ENCODE measurements around the gene TP73. TPM values are rescaled to one million over a fixed set of nuclear protein-coding genes. Genes with fewer than 3 reads are reported as not detected.

Gene TP73
- total RNA-seq, 1 experiment from 2014 or later = 2.6 TPM

DNA sequence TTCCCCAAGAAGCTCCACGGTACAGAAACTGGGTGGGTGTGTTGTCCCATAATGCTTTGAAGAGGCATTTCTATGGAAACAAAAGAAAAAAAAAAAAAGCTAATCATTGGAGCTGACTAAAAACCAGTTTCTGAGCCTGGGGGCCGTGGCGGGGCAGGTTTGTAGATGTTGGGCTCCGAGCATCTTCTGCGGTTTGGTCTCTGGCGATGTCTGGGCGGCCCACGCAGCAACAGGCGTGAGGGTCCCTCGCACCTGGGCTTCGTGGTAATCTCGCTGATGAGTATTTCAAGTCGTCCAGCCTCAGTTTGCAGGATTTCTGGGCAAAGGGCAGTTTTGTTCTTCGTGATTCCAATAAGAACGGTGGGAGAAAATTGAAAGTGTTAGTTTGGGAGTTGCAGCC, 6.8 kb downstream of the TP73 start:
- TF ChIP-seq EZH2 (IDR thresholded peaks at IDR 0.05; ENCODE audit: low read length, unreplicated experiment) (no peak), EZH2phosphoT487 (IDR thresholded peaks at IDR 0.05; ENCODE audit: borderline replicate concordance, low read length) (no peak)
- TF ChIP-seq, protein P1, sequence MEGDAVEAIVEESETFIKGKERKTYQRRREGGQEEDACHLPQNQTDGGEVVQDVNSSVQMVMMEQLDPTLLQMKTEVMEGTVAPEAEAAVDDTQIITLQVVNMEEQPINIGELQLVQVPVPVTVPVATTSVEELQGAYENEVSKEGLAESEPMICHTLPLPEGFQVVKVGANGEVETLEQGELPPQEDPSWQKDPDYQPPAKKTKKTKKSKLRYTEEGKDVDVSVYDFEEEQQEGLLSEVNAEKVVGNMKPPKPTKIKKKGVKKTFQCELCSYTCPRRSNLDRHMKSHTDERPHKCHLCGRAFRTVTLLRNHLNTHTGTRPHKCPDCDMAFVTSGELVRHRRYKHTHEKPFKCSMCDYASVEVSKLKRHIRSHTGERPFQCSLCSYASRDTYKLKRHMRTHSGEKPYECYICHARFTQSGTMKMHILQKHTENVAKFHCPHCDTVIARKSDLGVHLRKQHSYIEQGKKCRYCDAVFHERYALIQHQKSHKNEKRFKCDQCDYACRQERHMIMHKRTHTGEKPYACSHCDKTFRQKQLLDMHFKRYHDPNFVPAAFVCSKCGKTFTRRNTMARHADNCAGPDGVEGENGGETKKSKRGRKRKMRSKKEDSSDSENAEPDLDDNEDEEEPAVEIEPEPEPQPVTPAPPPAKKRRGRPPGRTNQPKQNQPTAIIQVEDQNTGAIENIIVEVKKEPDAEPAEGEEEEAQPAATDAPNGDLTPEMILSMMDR (conservative IDR thresholded peaks at IDR 0.05; ENCODE audit: low read depth, low read length) = no peak
- no peak overlapping the region for H2AFZ ChIP-seq (ENCODE audit: low read length)
- no peaks in the 10 kb centered on the region for H3K9me3 ChIP-seq (ENCODE audit: low read length)
- no TSS peak for BruUV-seq (replicated peaks)
- no peaks in the 10 kb centered on the region for H4K20me1 ChIP-seq (ENCODE audit: low read length)
- H3K79me2 ChIP-seq (ENCODE audit: low read length) = no peaks in the 10 kb centered on the region
- H3F3A ChIP-seq (ENCODE audit: low read length, unreplicated experiment) = no peaks in the 10 kb centered on the region
- H3K27ac ChIP-seq (ENCODE audit: low read length) = no peak overlapping the region
- H3K9me2 ChIP-seq (replicated peaks; ENCODE audit: low read length) = no peaks in the 10 kb centered on the region
- no peak for ATAC-seq
- intact Hi-C loops (cut with micrococcal nuclease) = no loop called here
- CTCF ChIA-PET = no interaction called here
- H3K27me3 ChIP-seq (ENCODE audit: low read length) = peaks cover 48% of the 10 kb centered on the region
- no peaks in the 10 kb centered on the region for H3K36me3 ChIP-seq (ENCODE audit: low read depth, low read length)
- no peak overlapping the region for H3K9ac ChIP-seq (ENCODE audit: low read length)
- POLR2A ChIA-PET (ENCODE audit: unreplicated experiment) = no interaction called here
- H3K4me1 ChIP-seq (ENCODE audit: insufficient read depth, low read length) = no peaks in the 10 kb centered on the region
- DNase-seq = no peak
- no peak overlapping the region for H3K4me3 ChIP-seq (ENCODE audit: low read length)
- no peak overlapping the region for H3K4me2 ChIP-seq (ENCODE audit: low read length)

DNA sequence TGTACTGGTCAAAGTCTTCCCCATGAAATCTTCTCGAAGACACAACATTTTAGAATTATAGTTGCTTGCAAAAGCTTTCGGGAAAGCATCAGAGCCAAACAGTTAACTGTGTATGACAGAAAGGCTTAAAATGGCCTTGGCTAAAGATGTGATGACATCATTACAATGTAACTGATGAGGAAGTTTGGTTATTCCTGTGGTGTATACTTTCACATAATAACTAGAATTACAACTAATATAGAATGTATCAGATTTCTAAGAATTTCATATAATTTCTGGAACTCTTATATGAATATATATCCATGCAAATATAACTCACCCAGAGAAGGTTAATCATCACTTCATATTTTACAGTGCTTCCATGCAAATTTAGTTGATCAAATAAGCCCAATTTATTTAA, 8.4 kb downstream of the TP73 start:
- no peaks in the 10 kb centered on the region for H3F3A ChIP-seq (ENCODE audit: low read length, unreplicated experiment)
- intact Hi-C loops (cut with micrococcal nuclease) = no loop called here
- no peaks in the 10 kb centered on the region for H3K9me2 ChIP-seq (replicated peaks; ENCODE audit: low read length)
- H3K9me3 ChIP-seq (ENCODE audit: low read length) = no peaks in the 10 kb centered on the region
- H3K4me3 ChIP-seq (ENCODE audit: low read length) = no peak overlapping the region
- H3K27me3 ChIP-seq (ENCODE audit: low read length) = peaks cover 32% of the 10 kb centered on the region
- TF ChIP-seq EZH2 (IDR thresholded peaks at IDR 0.05; ENCODE audit: low read length, unreplicated experiment) (no peak), EZH2phosphoT487 (IDR thresholded peaks at IDR 0.05; ENCODE audit: borderline replicate concordance, low read length) (no peak)
- TF ChIP-seq, protein P1 (conservative IDR thresholded peaks at IDR 0.05; ENCODE audit: low read depth, low read length) = no peak
- no peaks in the 10 kb centered on the region for H3K36me3 ChIP-seq (ENCODE audit: low read depth, low read length)
- H2AFZ ChIP-seq (ENCODE audit: low read length) = no peak overlapping the region
- DNase-seq = no peak
- H3K4me1 ChIP-seq (ENCODE audit: insufficient read depth, low read length) = no peaks in the 10 kb centered on the region
- POLR2A ChIA-PET (ENCODE audit: unreplicated experiment) = no interaction called here
- no peak overlapping the region for H3K9ac ChIP-seq (ENCODE audit: low read length)
- CTCF ChIA-PET = no interaction called here
- H3K79me2 ChIP-seq (ENCODE audit: low read length) = no peaks in the 10 kb centered on the region
- ATAC-seq = no peak
- no peaks in the 10 kb centered on the region for H4K20me1 ChIP-seq (ENCODE audit: low read length)
- H3K27ac ChIP-seq (ENCODE audit: low read length) = no peak overlapping the region
- BruUV-seq (replicated peaks) = no TSS peak
- no peak overlapping the region for H3K4me2 ChIP-seq (ENCODE audit: low read length)

DNA sequence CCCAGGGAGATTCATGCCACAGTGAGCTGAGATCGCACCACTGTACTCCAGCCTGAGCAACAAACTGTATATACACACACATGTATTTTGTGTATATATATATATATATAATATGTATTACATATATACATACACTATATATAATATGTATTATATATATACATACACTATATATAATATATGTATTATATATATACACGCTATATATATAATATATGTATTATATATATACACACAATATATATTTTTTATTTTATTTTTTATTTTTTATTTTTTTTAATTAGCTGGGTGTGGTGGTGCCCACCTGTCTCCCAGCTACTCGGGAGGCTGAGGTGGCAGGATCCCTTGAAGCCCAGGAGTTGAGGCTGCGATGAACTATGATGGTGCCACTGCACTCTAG, 9.3 kb downstream of the TP73 start:
- no peaks in the 10 kb centered on the region for H3K4me1 ChIP-seq (ENCODE audit: insufficient read depth, low read length)
- no peak overlapping the region for H2AFZ ChIP-seq (ENCODE audit: low read length)
- H3K27ac ChIP-seq (ENCODE audit: low read length) = no peak overlapping the region
- no peaks in the 10 kb centered on the region for H3F3A ChIP-seq (ENCODE audit: low read length, unreplicated experiment)
- H3K79me2 ChIP-seq (ENCODE audit: low read length) = no peaks in the 10 kb centered on the region
- BruUV-seq (replicated peaks) = no TSS peak
- H3K36me3 ChIP-seq (ENCODE audit: low read depth, low read length) = no peaks in the 10 kb centered on the region
- H3K4me3 ChIP-seq (ENCODE audit: low read length) = no peak overlapping the region
- H3K9me3 ChIP-seq (ENCODE audit: low read length) = no peaks in the 10 kb centered on the region
- H3K9me2 ChIP-seq (replicated peaks; ENCODE audit: low read length) = no peaks in the 10 kb centered on the region
- intact Hi-C loops (cut with micrococcal nuclease) = no loop called here
- no peak for ATAC-seq
- no peak for DNase-seq
- peaks cover 25% of the 10 kb centered on the region for H3K27me3 ChIP-seq (ENCODE audit: low read length)
- H3K9ac ChIP-seq (ENCODE audit: low read length) = no peak overlapping the region
- CTCF ChIA-PET = no interaction called here
- H4K20me1 ChIP-seq (ENCODE audit: low read length) = no peaks in the 10 kb centered on the region
- H3K4me2 ChIP-seq (ENCODE audit: low read length) = no peak overlapping the region
- TF ChIP-seq, protein P1 (conservative IDR thresholded peaks at IDR 0.05; ENCODE audit: low read depth, low read length) = no peak
- TF ChIP-seq EZH2phosphoT487 (IDR thresholded peaks at IDR 0.05; ENCODE audit: borderline replicate concordance, low read length) = no peak
- no peak for TF ChIP-seq EZH2 (IDR thresholded peaks at IDR 0.05; ENCODE audit: low read length, unreplicated experiment)
- POLR2A ChIA-PET (ENCODE audit: unreplicated experiment) = no interaction called here

All from PC-3 (cell line).